Activated effector memory CD4-positive, alpha-beta T cell treated with Interleukin-2 at 50 U/mL for 16 hours (primary cell): ENCODE measurements around the gene ACTN2.
"Not testable (repeated sequence)": the region's sequence is repeated elsewhere in the genome, so short reads cannot be mapped to it uniquely, and the experiment has no call there.

Source experiments
- DNase-seq: peaks from one replicate; pipeline ENCODE4 v3.0.0-alpha.2; 2020

ACTN2 gene

DNA sequence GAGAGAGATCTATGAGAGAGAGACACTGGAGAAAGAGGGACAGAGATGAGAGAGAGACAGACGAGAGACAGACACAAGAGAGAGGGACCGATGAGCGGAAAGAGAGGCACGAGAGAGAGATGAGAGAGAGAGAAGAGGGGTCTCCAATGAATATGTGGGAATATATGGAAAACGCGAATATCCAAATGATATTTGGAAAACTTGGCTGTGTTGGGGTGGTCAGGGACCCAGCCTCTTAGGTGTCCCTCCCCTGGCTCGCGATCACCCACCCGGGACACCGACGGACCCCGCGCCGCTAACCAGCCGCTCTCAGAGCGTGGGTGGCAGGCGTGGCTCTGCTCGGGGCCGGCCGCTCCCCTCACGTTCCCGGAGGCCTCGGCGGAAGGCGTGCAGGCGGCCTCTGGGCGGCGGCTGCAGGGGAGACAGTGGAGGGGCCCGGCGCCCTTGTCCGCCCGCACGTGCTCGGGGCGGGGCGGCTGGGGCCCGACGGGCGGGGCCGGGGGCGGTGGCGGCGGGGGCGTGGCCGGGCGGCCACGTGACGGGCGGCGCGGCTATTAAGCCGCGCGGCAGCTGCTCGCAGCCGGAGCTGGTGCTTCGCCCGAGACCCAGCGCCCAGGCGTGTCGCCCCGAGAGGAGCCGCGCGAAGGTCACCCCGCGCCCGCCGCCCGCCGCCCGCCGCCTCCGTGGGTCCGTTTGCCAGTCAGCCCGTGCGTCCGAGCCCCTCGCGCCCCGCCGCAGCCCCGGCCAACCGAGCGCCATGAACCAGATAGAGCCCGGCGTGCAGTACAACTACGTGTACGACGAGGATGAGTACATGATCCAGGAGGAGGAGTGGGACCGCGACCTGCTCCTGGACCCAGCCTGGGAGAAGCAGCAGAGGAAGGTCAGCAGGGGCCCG lies at the start of gene ACTN2:
Gene ACTN2, plus strand, starts transcription at position 583 of the 898 bp plus-strand sequence. Its CDS starts 175 bp downstream, at position 758.
- DNase-seq: peak; percentile 32

DNA sequence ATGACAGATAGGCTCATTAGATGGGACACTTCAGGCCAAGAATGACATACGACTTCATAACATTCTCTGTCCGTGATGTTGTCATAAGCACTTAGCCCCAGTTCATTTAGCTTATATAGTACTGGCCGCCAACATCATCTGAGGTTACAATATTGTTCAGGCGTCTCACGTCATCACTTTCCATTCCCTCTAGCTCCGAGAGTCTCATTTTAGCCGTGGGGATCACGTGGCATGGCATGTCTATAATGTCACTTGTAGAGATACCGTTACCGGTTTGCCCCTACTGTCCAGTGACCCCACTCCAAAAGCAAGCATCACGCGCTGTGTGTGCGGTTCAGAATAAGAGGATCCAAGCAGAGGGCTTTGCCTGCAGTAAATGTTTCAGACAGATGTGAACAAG lies 47.4 kb upstream of the ACTN2 start:
- DNase-seq: no peak

- no peak for DNase-seq
Measured at GRCh38 chr1:236639686-236640085, 46.6 kb upstream of the ACTN2 start.

- DNase-seq: no peak
Measured at GRCh38 chr1:236642763-236643162, 43.5 kb upstream of the ACTN2 start.

- DNase-seq: no peak
Measured at GRCh38 chr1:236645016-236645680, 41.2 kb upstream of the ACTN2 start.

- no peak for DNase-seq
Measured at GRCh38 chr1:236654511-236654910, 31.8 kb upstream of the ACTN2 start.

GRCh38 chr1:236654957-236655356 lies 31.3 kb upstream of the ACTN2 start:
- no peak for DNase-seq

DNA sequence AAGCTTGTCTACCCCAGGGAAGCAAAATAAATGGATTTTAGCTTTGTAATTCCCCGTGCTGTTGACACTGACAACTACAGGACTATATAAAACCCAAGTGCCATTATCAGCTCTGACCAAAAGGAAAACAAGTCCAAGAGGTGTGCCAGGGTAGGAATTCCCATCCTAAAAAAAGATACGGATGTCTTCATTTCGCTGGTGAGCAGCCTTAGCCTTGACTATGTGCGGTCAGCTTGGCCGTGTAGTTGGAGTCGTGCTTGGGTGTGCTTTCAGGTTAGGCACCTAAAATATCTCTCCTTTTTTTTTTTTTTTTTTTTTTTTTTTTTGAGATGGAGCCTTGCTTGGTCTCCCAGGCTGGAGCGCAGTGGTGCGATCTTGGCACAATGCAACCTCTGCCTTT lies 28.9 kb upstream of the ACTN2 start:
- no peak for DNase-seq

DNA sequence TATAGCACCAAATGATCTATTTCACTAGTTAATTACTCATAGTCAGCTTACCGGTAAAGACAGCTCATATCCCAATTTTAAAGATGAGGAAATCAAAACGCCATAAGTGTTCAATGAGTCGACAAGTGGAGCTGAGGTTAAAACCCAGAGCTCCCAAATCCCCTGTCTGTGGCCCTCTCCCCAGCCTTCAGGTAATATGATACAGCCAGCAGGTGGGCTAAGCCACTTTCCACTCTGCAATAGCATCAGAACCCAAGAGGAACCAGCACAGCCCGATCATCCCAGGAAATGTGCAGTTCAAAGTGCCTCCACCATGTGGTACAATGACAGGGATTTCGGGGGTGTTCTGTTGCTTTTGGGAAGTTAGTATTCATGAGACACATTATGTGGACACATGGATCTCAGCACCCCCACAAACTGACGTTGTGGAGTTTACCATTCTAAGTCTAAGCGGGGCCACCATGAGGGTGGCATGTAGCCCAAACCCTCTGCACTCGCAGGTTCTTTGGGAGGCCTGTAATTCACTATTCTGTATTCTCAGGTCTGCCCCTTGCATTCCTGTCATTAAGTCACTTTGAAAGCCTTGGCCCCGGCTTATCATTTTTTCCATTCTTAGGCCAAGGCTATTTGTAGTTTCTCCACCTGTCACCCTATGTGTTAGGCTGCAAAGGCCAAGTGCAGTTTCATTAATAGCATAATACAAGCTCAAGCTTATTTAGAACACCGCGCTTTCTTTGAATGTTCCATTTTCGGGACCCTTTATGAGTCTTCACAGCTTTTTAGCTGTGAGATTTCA lies 26.3 kb upstream of the ACTN2 start:
- DNase-seq: no peak

DNA sequence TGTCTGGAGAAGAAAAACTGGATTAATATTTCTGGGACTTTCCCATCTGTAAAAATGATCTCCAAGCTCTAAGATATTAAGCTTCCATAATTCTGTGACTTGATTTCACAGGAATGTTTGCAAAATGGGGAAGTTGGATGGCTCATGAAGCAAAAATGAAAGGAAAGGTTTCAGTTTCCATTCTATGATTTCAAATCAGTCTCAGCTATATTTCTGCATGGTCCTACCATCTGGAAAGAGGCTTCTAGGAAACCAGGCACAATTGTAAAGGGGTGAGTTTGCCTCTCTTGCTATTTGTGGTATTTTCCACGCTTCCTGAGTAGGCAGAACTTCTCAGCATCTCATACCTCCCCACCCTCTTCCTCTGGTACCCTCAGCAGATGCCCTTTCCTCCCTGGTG lies 22.4 kb upstream of the ACTN2 start:
- no peak for DNase-seq

- DNase-seq: not testable (repeated sequence)
Measured at GRCh38 chr1:236668909-236669308, 17.4 kb upstream of the ACTN2 start.

DNA sequence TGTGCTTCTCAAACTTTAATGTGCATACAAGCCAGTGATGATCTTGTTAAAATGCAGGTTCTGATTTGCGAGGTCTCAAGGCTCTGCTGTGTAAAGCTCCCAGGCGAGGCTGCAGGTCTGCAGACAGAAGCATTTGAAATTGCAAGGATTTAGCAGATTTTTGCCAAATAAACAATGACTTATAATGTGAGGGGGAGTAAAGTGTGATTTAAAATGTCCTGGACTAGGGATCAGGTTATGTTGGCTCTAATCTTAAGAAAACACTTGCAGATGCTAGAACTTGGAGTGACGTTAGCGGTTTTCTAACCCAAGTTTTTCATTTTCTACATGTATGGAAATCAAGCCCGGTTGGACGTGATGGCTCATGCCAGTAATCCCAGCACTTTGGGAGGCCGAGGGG lies 16.2 kb upstream of the ACTN2 start:
- no peak for DNase-seq

DNA sequence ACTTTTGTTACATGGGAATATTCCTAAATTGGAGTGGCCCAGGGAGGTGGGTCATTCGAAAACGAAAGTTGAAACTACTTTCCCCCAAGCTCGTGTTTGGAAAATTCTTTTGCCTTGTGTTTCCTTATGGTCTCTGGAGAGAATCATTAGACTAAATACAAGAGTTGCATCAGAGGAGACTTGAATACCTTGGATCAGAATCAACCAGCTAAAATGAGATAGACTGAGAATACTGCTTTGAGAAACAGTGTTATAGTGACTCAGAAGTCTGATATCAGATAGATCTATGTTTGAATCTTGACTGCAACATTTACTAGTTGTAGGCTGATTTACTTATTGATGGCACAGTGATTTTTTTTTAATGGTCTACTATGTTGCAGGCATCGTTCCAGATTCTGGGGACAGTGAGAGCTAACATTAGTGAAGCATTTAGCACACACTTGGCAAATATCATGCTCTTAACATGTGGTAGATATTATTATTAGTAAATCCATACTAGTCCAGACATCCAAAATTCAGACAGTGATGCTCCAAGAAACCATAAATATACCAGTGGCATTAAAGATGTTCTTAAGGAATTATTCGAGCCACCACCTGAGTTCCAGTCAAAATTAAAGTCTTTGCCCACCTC lies 12.9 kb upstream of the ACTN2 start:
- no peak for DNase-seq

- no peak for DNase-seq
Measured at GRCh38 chr1:236677641-236678235, 8.6 kb upstream of the ACTN2 start.

GRCh38 chr1:236681219-236681618 lies 5.1 kb upstream of the ACTN2 start:
- DNase-seq: no peak

GRCh38 chr1:236685205-236685916 lies 938 bp upstream of the ACTN2 start:
- DNase-seq: no peak

- DNase-seq: no peak
Measured at GRCh38 chr1:236686815-236687160, 489 bp downstream of the ACTN2 start.

DNA sequence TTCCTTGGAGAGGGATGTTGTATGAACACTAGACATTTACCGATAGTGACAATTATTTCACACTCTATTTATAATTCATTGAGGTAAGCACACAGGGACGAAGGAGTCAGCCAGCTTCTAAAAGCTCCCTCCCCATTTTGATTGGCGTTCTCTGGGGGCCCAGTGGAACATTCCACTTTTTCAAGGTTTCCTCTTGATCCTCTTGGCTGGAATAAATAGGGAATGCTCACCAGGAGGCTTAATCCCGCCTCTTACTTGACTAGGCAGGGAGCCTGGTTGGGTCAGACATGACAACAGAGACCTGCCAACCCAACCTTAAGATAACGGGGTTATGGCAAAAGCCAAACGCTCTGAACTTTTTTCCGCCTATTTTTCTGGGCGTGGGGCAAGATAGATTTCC lies 974 bp downstream of the ACTN2 start:
- no peak for DNase-seq

DNA sequence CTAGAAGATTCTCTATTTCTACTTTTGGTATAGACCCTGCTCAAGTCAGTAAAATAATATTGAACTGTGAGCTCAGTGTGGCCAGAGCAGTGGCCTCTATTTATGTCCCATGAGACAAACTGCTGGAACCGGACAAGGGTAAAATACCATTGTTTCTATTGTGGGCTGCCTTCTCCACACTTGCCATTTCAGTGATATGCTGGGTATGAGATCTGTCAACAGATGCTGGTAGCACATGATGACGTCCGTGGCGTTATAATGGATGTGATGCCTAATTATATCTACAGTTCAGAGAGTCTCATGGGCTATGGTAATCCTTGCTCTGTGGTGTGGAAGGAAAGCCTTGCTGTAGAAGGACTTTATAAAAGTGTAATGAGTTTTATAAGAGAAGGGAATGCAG lies 2.4 kb downstream of the ACTN2 start:
- no peak for DNase-seq

- DNase-seq: no peak
Measured at GRCh38 chr1:236689713-236690569, 3.6 kb downstream of the ACTN2 start.

DNA sequence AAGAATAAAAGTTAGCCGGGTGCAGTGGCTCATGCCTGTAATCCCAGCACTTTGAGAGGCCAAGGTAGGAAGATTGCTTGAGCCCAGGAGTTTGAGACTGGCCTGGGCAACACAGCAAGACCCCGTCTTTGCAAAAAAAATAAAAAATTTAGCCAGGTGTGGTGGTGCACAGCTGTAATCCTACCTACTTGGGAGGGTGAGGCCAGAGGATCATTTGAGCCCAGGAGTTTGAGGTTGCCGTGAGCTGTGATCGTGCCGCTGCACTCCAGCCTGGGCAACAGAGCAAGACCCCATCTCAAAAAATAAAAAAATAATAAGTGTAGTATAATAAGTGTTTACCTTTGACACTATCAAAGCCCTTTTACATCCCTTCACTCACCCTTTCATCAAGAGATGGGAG lies 5.0 kb downstream of the ACTN2 start:
- DNase-seq: no peak
